ENCODE data around the gene TNFAIP2.
"Not testable (repeated sequence)": the region's sequence is repeated elsewhere in the genome, so short reads cannot be mapped to it uniquely, and the experiment has no call there.

TNFAIP2 gene

GRCh38 chr14:103155010-103155409, 31.7 kb downstream of the TNFAIP2 start:
- DNase-seq (ENCODE audit: low read depth in 3 of 3): no peak

DNA sequence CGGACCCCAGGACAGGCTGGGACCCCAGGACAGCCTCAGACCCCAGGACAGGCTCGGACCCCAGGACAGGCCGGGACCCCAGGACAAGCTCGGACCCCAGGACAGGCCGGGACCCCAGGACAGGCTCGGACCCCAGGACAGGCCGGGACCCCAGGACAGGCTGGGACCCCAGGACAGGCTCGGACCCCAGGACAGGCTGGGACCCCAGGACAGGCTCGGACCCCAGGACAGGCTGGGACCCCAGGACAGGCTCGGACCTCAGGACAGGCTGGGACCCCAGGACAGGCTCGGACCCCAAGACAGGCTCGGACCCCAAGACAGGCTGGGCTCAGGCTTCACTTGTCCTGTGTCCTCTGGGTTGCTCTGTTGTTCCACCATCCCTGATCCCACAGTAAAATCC, 32.2 kb downstream of the TNFAIP2 start:
- not testable (repeated sequence) for DNase-seq (ENCODE audit: low read depth in 3 of 3)

- DNase-seq (ENCODE audit: low read depth in 3 of 3): no peak
Observed at GRCh38 chr14:103155826-103156394, 32.6 kb downstream of the TNFAIP2 start.

- no peak for DNase-seq (ENCODE audit: low read depth in 3 of 3)
Observed at GRCh38 chr14:103156651-103157378, 33.6 kb downstream of the TNFAIP2 start.

DNA sequence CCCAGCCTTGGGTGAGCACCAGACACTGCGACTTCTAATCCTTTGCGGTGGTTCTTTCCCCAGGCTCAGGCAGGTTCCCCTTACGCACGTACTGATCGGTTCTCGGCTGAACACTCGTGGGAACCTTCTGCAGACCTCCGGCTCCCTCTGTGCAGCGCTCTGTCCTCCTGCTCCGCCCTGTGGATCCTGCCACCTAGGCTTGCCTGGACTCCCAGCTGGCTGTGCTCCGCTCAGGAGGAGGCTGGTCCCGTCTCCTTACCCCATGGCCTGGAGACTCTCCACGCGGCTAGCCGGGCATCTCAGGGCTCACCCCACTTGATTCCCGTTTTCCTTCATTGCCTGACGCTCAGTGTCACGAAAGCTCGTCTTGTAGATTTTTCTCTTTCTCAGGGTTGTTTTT, 34.7 kb downstream of the TNFAIP2 start:
- no peak for DNase-seq (ENCODE audit: low read depth in 3 of 3)

GRCh38 chr14:103158688-103159087, 35.4 kb downstream of the TNFAIP2 start:
- DNase-seq (ENCODE audit: low read depth in 3 of 3): no peak

DNA sequence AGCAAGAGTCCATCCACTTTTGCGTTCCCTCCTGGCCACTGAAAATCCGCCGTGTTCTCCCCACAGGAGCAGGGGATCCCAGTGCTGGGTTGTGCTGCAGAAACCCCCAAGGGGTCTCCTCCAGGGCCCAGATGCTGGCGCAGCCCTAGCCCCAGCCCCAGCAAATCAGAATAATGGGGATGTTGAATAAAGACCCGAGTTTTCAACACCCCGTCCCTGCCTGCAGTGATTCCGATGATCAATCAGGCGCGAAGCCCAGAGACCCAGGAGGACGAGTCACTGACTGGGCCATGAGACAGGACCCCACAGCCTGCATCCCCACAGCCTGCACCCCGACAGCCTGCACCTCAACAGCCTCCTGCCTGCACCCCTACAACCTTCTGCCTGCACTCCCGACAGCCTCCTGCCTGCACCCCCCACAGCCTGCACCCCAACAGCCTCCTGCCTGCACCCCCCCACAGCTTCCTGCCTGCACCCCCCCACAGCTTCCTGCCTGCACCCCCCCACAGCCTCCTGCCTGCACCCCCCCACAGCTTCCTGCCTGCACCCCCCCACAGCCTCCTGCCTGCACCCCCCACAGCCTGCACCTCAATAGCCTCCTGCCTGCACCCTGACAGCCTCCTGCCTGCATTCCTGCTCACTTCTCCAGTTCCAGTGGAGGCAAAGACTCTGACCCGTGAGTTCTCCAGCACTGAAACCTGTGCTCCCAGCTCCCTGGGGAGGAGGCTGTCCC, 37.2 kb downstream of the TNFAIP2 start:
- no peak for DNase-seq (ENCODE audit: low read depth in 3 of 3)

- DNase-seq (ENCODE audit: low read depth in 3 of 3): no peak
Observed at GRCh38 chr14:103161054-103161397, 37.8 kb downstream of the TNFAIP2 start.

DNA sequence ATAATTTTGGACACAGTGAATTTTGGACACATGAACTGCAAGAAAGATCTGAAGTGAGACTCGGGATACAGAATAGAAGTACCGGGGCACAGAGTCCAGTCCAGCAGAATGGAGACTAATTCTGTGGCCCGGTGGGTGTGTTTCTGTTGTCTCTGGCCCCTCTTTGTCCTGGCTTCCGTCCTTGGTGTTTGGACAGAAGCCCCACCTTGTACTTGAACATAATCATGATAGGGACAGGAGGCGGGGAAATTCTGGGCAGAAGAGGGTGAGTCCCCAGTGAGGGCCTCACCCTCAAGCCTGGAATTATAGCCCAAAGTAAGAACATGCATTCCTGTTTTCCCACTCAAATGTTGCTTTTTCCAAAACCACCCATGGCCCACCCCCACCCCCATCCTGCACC, 39.9 kb downstream of the TNFAIP2 start:
- no peak for DNase-seq (ENCODE audit: low read depth in 3 of 3)

GRCh38 chr14:103164006-103164405, 40.7 kb downstream of the TNFAIP2 start:
- DNase-seq (ENCODE audit: low read depth in 3 of 3): no peak

DNA sequence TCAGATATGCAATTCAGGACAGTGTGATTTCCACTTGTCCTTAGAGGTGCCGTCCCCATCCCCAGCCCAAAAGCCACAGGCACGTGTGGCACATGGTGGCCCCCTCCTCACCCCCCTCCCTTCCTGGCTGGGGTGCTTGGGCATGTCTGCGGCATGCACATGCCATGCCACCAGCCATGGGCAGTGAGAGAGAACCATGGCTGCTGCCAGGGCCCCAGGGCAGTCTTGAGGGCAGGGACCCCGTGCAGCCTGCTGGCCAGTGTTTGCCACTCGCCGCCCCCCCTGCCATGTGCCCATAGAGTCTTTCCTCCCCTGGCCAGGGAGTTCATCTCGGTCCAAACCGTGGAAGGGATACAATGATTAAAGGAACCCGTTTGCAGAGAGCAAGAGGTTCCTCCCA, 41.5 kb downstream of the TNFAIP2 start:
- no peak for DNase-seq (ENCODE audit: low read depth in 3 of 3)

DNA sequence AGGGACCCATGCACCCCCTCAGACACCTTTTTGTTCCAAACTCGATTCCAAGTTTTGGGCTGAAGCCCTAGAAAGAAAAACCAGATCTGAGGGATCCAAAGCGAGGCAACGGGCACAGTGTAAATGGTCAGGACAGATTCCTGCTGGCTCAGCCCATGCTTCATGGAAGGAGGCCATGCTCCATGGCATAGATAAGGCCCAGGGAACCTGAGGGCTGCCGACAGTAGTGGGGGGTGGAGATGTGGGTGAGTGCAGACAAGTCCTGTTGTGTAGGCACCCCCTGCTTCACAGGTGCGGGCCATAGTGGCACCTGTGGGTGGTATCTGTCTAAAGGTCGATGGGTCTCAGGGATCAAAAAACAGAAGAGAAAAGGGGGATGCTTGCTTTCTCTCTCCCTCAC, 42.1 kb downstream of the TNFAIP2 start:
- DNase-seq (ENCODE audit: low read depth in 3 of 3): no peak

DNA sequence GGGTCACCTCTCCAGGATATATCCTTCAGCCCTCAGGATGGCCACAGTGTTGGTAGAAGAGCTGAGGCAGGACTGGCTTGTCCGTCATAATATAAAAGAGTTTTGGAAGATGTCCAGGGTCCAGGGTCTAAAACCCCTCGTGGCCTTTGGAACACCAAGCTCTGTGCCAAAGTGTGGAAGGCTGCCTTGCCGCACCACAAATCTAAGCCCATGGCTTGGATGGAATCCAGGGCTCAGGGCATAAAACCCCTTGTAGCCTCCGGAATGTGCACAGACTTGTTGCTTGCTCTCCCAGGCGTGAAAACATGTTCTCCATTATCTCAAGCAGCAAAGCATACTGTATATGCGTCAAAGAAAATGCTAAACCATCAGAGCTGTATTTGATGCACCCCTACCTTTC, 46.7 kb downstream of the TNFAIP2 start:
- DNase-seq (ENCODE audit: low read depth in 3 of 3): no peak

DNA sequence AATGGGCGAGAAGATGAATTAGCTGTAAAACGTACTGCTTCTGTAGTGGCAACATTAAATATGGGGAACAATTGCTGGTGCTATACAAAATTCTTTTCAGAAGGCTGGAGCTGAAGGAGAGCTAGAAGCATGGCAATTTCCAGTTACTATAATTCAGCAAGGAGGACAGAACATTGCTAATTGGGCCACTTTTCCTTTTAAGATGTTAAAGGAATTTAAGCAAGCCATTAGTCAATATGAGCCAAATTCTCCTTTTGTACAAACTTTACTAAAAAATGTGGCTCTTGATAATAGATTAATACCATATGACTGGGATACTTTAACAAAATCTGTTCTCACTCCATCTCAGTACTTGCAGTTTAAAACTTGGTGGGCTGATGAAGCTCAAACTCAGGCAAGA, 47.9 kb downstream of the TNFAIP2 start:
- not testable (repeated sequence) for DNase-seq (ENCODE audit: low read depth in 3 of 3)

DNA sequence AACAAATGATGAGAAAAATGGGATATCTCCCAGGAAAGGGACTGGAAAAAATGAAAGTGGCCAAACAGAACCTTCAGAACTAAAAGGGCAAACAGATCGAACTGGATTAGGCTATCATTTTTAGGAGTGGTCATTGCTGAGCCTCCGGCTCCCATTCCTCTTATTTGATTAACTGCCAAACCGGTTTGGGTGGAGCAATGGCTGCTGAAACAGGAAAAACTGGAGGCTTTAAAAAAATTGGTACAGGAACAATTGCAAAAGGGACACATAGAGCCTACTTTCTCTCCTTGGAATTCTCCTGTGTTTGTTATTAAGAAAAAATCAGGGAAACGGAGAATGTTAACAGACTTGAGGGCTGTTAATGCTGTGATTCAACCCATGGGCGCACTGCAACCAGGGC, 49.7 kb downstream of the TNFAIP2 start:
- DNase-seq (ENCODE audit: low read depth in 3 of 3): no peak

DNA sequence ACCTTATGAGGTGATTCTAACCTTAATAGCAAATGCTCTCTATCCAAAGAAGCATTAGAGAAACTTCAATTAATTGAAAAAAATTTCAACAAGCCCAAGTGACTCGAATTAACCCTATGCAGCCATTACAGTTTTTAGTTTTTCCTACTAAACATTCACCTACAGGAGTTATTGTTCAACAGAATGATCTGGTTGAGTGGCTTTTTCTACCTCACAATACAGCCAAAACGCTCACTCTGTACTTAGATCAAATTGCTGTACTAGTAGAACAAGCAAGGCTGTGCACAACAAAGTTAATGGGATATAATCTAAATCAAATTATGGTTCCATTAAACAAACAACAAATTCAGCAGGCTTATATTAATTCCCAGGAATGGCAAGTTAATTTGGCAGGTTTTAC, 50.6 kb downstream of the TNFAIP2 start:
- not testable (repeated sequence) for DNase-seq (ENCODE audit: low read depth in 3 of 3)

- DNase-seq (ENCODE audit: low read depth in 3 of 3): not testable (repeated sequence)
Observed at GRCh38 chr14:103176176-103176575, 52.9 kb downstream of the TNFAIP2 start.

GRCh38 chr14:103177376-103177775, 54.1 kb downstream of the TNFAIP2 start:
- DNase-seq (ENCODE audit: low read depth in 3 of 3): no peak

GRCh38 chr14:103178521-103178920, 55.3 kb downstream of the TNFAIP2 start:
- DNase-seq (ENCODE audit: low read depth in 3 of 3): no peak

- DNase-seq (ENCODE audit: low read depth in 3 of 3): no peak
Observed at GRCh38 chr14:103179094-103179493, 55.8 kb downstream of the TNFAIP2 start.

DNA sequence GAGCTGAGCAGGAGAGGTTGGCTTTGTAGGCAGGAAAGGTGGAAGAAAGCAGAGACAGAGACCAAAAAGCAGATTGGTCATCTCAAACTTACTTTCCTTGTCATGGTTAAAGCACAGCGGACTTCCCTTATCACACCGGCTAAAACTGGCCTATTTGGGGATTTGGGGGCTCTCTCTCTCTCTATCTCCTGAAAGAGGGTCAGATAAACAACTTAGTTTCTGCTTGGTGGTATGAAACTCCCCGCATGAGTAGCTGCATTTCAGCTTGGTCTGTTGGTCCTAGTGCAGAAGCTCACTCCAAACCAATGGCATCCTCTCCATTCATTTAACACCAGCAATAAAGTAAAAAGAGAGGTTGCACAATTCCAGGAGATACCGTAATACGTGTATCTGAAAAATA, 57.1 kb downstream of the TNFAIP2 start:
- no peak for DNase-seq (ENCODE audit: low read depth in 3 of 3)

DNA sequence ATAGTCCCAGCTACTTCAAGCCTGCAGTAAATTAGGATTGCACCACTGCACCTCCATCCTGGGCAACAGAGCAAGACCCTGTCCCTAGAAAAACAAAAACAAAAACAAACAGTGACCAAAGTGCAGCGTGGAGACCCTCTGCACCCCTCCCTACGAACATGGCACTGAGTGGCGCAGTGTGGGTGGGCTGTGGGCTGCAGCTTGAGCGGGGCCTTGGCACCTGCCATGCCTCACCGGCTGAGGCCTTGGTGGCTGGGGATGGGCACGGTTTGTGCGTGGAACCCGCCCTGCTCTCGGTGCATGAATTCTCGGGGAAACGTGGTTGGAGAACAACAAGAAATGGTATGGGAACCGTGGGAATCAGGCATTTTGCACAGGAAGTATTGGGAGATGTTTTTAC, 60.8 kb downstream of the TNFAIP2 start:
- no peak for DNase-seq (ENCODE audit: low read depth in 3 of 3)

Measured in stimulated activated CD4-positive, alpha-beta T cell treated with anti-CD3 and anti-CD28 coated beads, TNF-alpha, amount 100 ng/mL, for 48 hours (primary cell).